K562 (cell line): ENCODE measurements around the gene SPRR2E. TPM values are rescaled to one million over a fixed set of nuclear protein-coding genes. Genes with fewer than 3 reads are reported as not detected.

ENCODE experiments used
- CBFA2T2 ChIP-seq: fragments of 450-650 bp; conservative IDR thresholded peaks from 2 replicates; pipeline ENCODE4 v1.6.1; 2017; ENCODE audit warnings: mild to moderate bottlenecking
- CBX3 ChIP-seq, 2 experiments: IDR thresholded peaks; 1 replicate in 1 of 2; 2 replicates in 1 of 2; pipeline ENCODE4 v1.6.1; 2012; ENCODE audit warnings: inconsistent platforms in 2 of 2, low read length in 2 of 2, borderline replicate concordance in 1 of 2, control low read depth in 1 of 2
- DMBX1 ChIP-seq: fragments of 250-450 bp; sonication (Bioruptor Pico); IDR thresholded peaks from 2 replicates; pipeline ENCODE4 v1.8.0; 2022; ENCODE audit warnings: inconsistent platforms, mild to moderate bottlenecking, moderate library complexity, borderline replicate concordance
- FOXJ2 ChIP-seq: fragments of 200-800 bp; sonication (Bioruptor generic); IDR thresholded peaks from 2 replicates; pipeline ENCODE4 v1.6.1; 2016; ENCODE audit warnings: missing genetic modification characterization, missing compliant biosample characterization
- HLTF ChIP-seq: fragments of 450-650 bp; IDR thresholded peaks from 2 replicates; pipeline ENCODE4 v1.6.1; 2016
- SMARCA4 ChIP-seq: fragments of 450-650 bp; IDR thresholded peaks from 2 replicates; pipeline ENCODE4 v1.6.1; 2016
- TAF1 ChIP-seq: IDR thresholded peaks from 2 replicates; pipeline ENCODE4 v1.6.1; 2011; ENCODE audit warnings: mild to moderate bottlenecking, low read length, moderate library complexity; ENCODE audit not compliant: insufficient read depth, control insufficient read depth, severe bottlenecking; ENCODE audit errors: extremely low read depth
- polyA plus RNA-seq, 8 experiments: library from polyadenylated mRNA; depleted of rRNA in 4 of 8; stranded (reverse) in 5 of 8; unstranded in 3 of 8; fragments of >200 nt; fragmentation: Nextera tagmentation in 2 of 8; fragmentation: Illumina TruSeq in 1 of 8; extraction: Ambion mirVana in 2 of 8; extraction: Trizol in 1 of 8; gene quantifications; 2 replicates each; pipeline versions ENCODE4 v1.2.1 to v1.2.3, GENCODE V29; 2011 to 2014; ENCODE audit warnings: inconsistent platforms in 1 of 8, missing spikeins in 1 of 8
- total RNA-seq, 7 experiments: library from RNA; depleted of rRNA in 6 of 7; stranded (reverse); fragments of >200 nt in 6 of 7; fragmentation: Illumina TruSeq in 2 of 7; extraction: Trizol in 2 of 7; gene quantifications; 2 replicates each; pipeline versions ENCODE4 v1.2.1 to v1.2.3, GENCODE V29; 2011 to 2021; ENCODE audit warnings: low replicate concordance in 1 of 7
- TF ChIP-seq, protein P1 (sequence below), 2 experiments: IDR thresholded peaks in 1 of 2; conservative IDR thresholded peaks in 1 of 2; 2 replicates each; pipeline ENCODE4 v1.6.1; 2016; ENCODE audit warnings: low read depth in 2 of 2, mild to moderate bottlenecking in 1 of 2, missing compliant biosample characterization in 1 of 2, missing genetic modification characterization in 1 of 2, moderate library complexity in 1 of 2
- TF ChIP-seq, protein P2 (sequence below): fragments of 450-650 bp; IDR thresholded peaks from 2 replicates; pipeline ENCODE4 v1.6.1; 2017; ENCODE audit warnings: antibody characterized with exemption, mild to moderate bottlenecking

The SPRR2E gene
- total and polyA plus RNA-seq, 9 of the 15 experiments (the other 6 are each of a cell fraction or from before 2014, with no cell fraction given): not detected

GRCh38 chr1:153119491-153119971, 25.2 kb upstream of the SPRR2E start (continued):
- TF ChIP-seq, protein P1, sequence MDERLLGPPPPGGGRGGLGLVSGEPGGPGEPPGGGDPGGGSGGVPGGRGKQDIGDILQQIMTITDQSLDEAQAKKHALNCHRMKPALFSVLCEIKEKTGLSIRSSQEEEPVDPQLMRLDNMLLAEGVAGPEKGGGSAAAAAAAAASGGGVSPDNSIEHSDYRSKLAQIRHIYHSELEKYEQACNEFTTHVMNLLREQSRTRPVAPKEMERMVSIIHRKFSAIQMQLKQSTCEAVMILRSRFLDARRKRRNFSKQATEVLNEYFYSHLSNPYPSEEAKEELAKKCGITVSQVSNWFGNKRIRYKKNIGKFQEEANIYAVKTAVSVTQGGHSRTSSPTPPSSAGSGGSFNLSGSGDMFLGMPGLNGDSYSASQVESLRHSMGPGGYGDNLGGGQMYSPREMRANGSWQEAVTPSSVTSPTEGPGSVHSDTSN (CRISPR knock-in tag; IDR thresholded peaks at IDR 0.05; ENCODE audit: low read depth): no peak
- TF ChIP-seq, protein P1 (tag; conservative IDR thresholded peaks at IDR 0.05; ENCODE audit: low read depth): peak; percentile 61; the same call in 1 of the 2 replicates
- TF ChIP-seq HLTF (no peak), SMARCA4 (peak; percentile 59), CBFA2T2 (peak; percentile 52), FOXJ2 (peak; percentile 69; the same call in 1 of the 2 replicates), TAF1 (no peak), DMBX1 (peak; percentile 42; the same call in 1 of the 2 replicates), CBX3 (IDR thresholded peaks at IDR 0.05; ENCODE audit: borderline replicate concordance in 1 of 2, low read length in 2 of 2) (peak in 1 of 2 experiments; percentile 44; a peak in 1 of 3 replicates)
- TF ChIP-seq, protein P2, sequence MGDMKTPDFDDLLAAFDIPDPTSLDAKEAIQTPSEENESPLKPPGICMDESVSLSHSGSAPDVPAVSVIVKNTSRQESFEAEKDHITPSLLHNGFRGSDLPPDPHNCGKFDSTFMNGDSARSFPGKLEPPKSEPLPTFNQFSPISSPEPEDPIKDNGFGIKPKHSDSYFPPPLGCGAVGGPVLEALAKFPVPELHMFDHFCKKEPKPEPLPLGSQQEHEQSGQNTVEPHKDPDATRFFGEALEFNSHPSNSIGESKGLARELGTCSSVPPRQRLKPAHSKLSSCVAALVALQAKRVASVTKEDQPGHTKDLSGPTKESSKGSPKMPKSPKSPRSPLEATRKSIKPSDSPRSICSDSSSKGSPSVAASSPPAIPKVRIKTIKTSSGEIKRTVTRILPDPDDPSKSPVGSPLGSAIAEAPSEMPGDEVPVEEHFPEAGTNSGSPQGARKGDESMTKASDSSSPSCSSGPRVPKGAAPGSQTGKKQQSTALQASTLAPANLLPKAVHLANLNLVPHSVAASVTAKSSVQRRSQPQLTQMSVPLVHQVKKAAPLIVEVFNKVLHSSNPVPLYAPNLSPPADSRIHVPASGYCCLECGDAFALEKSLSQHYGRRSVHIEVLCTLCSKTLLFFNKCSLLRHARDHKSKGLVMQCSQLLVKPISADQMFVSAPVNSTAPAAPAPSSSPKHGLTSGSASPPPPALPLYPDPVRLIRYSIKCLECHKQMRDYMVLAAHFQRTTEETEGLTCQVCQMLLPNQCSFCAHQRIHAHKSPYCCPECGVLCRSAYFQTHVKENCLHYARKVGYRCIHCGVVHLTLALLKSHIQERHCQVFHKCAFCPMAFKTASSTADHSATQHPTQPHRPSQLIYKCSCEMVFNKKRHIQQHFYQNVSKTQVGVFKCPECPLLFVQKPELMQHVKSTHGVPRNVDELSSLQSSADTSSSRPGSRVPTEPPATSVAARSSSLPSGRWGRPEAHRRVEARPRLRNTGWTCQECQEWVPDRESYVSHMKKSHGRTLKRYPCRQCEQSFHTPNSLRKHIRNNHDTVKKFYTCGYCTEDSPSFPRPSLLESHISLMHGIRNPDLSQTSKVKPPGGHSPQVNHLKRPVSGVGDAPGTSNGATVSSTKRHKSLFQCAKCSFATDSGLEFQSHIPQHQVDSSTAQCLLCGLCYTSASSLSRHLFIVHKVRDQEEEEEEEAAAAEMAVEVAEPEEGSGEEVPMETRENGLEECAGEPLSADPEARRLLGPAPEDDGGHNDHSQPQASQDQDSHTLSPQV: 0 out of 2 replicates have a peak, but pooled peaks have one; percentile 64
